ENCODE measurements around the gene ENTPD3. TPM values are rescaled to one million over a fixed set of nuclear protein-coding genes. Genes with fewer than 3 reads are reported as not detected.

Gene ENTPD3
- total RNA-seq, 1 donor from 2014 or later, result not detected

- H3K36me3 Mint-ChIP-seq (ENCODE audit: low read depth, unreplicated experiment), result no peaks in the 10 kb centered on the region
Measured at GRCh38 chr3:40445880-40446279, 58.9 kb downstream of the ENTPD3 start.

GRCh38 chr3:40450438-40450837 lies 63.5 kb downstream of the ENTPD3 start:
- Mint-ChIP-seq H3K4me3 (ENCODE audit: unreplicated experiment) (no peak overlapping the region), H3K4me1 (ENCODE audit: unreplicated experiment) (peaks cover 10% of the 10 kb centered on the region), H3K9me3 (ENCODE audit: unreplicated experiment) (no peaks in the 10 kb centered on the region), H3K27me3 (ENCODE audit: unreplicated experiment) (peaks cover 9% of the 10 kb centered on the region), H3K36me3 (ENCODE audit: low read depth, unreplicated experiment) (no peaks in the 10 kb centered on the region), H3K27ac (ENCODE audit: unreplicated experiment) (no peak overlapping the region)
- DNase-seq (ENCODE audit: low spot score), result no peak
- no peak for TF ChIP-seq CTCF (IDR thresholded peaks at IDR 0.05; ENCODE audit: unreplicated experiment)

More at GRCh38 chr3:40445880-40446279, 58.9 kb downstream of the ENTPD3 start:
- H3K27ac Mint-ChIP-seq (ENCODE audit: unreplicated experiment), result no peak overlapping the region
- TF ChIP-seq CTCF (IDR thresholded peaks at IDR 0.05; ENCODE audit: unreplicated experiment), result no peak
- peaks cover 5% of the 10 kb centered on the region for H3K27me3 Mint-ChIP-seq (ENCODE audit: unreplicated experiment)
- H3K9me3 Mint-ChIP-seq (ENCODE audit: unreplicated experiment), result no peaks in the 10 kb centered on the region
- H3K4me3 Mint-ChIP-seq (ENCODE audit: unreplicated experiment), result no peak overlapping the region
- DNase-seq (ENCODE audit: low spot score), result no peak
- no peaks in the 10 kb centered on the region for H3K4me1 Mint-ChIP-seq (ENCODE audit: unreplicated experiment)

- H3K36me3 Mint-ChIP-seq (ENCODE audit: low read depth, unreplicated experiment), result no peaks in the 10 kb centered on the region
- peaks cover 10% of the 10 kb centered on the region for H3K4me1 Mint-ChIP-seq (ENCODE audit: unreplicated experiment)
- no peak for DNase-seq (ENCODE audit: low spot score)
- no peak for TF ChIP-seq CTCF (IDR thresholded peaks at IDR 0.05; ENCODE audit: unreplicated experiment)
- no peaks in the 10 kb centered on the region for H3K9me3 Mint-ChIP-seq (ENCODE audit: unreplicated experiment)
- peaks cover 9% of the 10 kb centered on the region for H3K27me3 Mint-ChIP-seq (ENCODE audit: unreplicated experiment)
- H3K27ac Mint-ChIP-seq (ENCODE audit: unreplicated experiment), result no peak overlapping the region
- no peak overlapping the region for H3K4me3 Mint-ChIP-seq (ENCODE audit: unreplicated experiment)
Measured at GRCh38 chr3:40451551-40451950, 64.6 kb downstream of the ENTPD3 start.

- peak overlapping the region; percentile 97 for H3K27ac Mint-ChIP-seq (ENCODE audit: unreplicated experiment)
- DNase-seq (ENCODE audit: low spot score), result no peak
- no peak for TF ChIP-seq CTCF (IDR thresholded peaks at IDR 0.05; ENCODE audit: unreplicated experiment)
- peaks cover 15% of the 10 kb centered on the region for H3K4me1 Mint-ChIP-seq (ENCODE audit: unreplicated experiment)
- H3K9me3 Mint-ChIP-seq (ENCODE audit: unreplicated experiment), result no peaks in the 10 kb centered on the region
- H3K4me3 Mint-ChIP-seq (ENCODE audit: unreplicated experiment), result peak overlapping the region; percentile 90
- H3K36me3 Mint-ChIP-seq (ENCODE audit: low read depth, unreplicated experiment), result no peaks in the 10 kb centered on the region
- peaks cover 9% of the 10 kb centered on the region for H3K27me3 Mint-ChIP-seq (ENCODE audit: unreplicated experiment)
Measured at GRCh38 chr3:40452057-40452456, 65.1 kb downstream of the ENTPD3 start.

- TF ChIP-seq CTCF (IDR thresholded peaks at IDR 0.05; ENCODE audit: unreplicated experiment), result no peak
- Mint-ChIP-seq H3K27me3 (ENCODE audit: unreplicated experiment) (peaks cover 7% of the 10 kb centered on the region), H3K27ac (ENCODE audit: unreplicated experiment) (peak overlapping the region; percentile 97), H3K9me3 (ENCODE audit: unreplicated experiment) (no peaks in the 10 kb centered on the region), H3K36me3 (ENCODE audit: low read depth, unreplicated experiment) (no peaks in the 10 kb centered on the region), H3K4me3 (ENCODE audit: unreplicated experiment) (peak overlapping the region; percentile 90), H3K4me1 (ENCODE audit: unreplicated experiment) (peaks cover 16% of the 10 kb centered on the region)
- DNase-seq (ENCODE audit: low spot score), result no peak
Measured at GRCh38 chr3:40452562-40452875, 65.5 kb downstream of the ENTPD3 start.
